GM13976 (cell line): ENCODE results near the gene SMIM9.
A peak's percentile ranks its signal among the peaks of the same experiment; 100 is the strongest.
"Not testable (repeated sequence)": the region's sequence is repeated elsewhere in the genome, so short reads cannot be mapped to it uniquely, and the experiment has no call there.

Experiments
- DNase-seq: peaks from one replicate; pipeline ENCODE4 v3.0.0; 2012; ENCODE audit warnings: low spot score
- in situ Hi-C: fragments of 300-500 bp; cut with MboI; formaldehyde crosslinking; loops from one replicate; pipeline ENCODE4 v1.12.0; 2022; ENCODE audit warnings: low sequenced_read_pairs, mixed read lengths, inconsistent platforms; ENCODE audit not compliant: unreplicated experiment
- TF ChIP-seq, protein P1 (sequence below): IDR thresholded peaks from 2 replicates; pipeline ENCODE4 v1.5.1; 2012; ENCODE audit warnings: borderline replicate concordance, mild to moderate bottlenecking; ENCODE audit not compliant: insufficient read depth; ENCODE audit errors: extremely low read depth, missing control alignments, control extremely low read depth

The SMIM9 gene

DNA sequence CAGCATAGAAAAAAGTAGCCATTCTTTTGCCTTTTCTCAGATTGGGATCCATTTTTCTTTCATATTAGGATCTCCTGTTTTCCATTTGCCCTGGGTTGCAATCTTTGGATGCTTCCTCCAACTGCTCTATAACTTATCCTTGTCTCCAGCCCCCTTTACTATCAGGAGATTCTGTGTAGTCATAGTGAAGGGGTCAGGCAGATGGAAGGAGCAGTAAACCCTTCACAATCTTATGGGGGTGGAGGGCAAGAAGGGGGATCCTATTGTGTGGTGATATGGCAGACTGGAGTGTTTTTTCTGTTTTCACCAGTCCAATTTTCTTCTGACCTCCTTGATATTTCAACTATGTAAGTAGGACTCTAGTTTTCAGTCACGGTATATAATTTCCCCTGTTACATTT lies 1.7 kb upstream of the SMIM9 start:
- TF ChIP-seq, protein P1, sequence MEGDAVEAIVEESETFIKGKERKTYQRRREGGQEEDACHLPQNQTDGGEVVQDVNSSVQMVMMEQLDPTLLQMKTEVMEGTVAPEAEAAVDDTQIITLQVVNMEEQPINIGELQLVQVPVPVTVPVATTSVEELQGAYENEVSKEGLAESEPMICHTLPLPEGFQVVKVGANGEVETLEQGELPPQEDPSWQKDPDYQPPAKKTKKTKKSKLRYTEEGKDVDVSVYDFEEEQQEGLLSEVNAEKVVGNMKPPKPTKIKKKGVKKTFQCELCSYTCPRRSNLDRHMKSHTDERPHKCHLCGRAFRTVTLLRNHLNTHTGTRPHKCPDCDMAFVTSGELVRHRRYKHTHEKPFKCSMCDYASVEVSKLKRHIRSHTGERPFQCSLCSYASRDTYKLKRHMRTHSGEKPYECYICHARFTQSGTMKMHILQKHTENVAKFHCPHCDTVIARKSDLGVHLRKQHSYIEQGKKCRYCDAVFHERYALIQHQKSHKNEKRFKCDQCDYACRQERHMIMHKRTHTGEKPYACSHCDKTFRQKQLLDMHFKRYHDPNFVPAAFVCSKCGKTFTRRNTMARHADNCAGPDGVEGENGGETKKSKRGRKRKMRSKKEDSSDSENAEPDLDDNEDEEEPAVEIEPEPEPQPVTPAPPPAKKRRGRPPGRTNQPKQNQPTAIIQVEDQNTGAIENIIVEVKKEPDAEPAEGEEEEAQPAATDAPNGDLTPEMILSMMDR: no peak
- in situ Hi-C loops: loop anchor here (25.0 kb wide), 1 partner anchor 249 kb away; the partner anchor contains the start of gene CTAG1A
- no peak for DNase-seq

DNA sequence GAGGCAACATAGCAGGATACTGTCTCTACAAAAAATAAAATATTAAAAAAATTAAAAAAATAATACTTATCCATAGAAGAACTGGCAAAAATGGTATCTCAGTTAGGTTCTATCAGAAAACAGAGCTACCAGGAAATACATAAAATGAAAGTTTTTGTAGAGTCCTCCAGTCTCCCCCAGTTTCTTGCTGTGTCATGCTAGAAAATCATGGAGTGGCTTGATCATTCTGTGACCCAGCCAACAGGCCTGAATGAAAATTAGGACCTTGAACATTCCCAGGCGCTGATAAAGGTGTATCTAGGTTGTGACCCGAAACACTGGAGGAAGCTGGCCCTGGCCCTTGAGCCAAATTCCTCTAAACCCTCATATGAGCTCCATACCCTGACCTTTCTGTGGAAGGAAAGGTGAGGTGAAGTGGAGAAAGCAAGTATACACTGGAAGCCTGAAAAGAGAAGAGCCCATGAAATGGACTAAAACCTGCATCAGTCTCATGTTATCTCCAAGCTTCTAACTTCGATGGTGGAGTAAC lies 652 bp downstream of the SMIM9 start:
- in situ Hi-C loops: loop anchor here (25.0 kb wide), 1 partner anchor 247 kb away; the partner anchor contains the start of gene CTAG1A
- no peak for DNase-seq
- TF ChIP-seq, protein P1: no peak

DNA sequence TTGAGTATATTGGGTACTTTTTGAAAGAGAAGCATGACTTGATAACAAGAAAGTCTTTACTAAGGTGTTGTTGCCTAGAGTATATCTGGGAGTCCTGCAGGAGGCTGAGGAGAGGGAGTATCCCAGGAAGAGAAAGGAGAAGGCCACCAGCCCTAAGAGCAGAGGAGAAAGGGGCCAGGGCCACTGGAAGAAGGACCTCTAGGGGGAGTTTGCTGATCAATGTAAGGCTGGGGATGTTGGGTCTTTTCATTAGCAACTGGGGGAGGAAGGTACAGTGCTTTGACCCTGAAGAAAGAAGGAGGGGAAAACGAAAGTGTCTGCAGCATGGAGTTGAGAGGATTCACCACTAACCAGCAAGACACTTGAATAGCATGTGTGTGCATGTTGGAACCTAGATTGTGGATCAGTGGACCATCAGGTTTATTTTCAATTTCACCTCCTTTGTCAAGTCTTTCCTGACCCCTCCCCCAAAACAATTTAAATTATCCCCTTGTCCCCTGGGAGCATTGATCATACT lies 4.5 kb downstream of the SMIM9 start:
- TF ChIP-seq, protein P1: no peak
- DNase-seq: no peak
- in situ Hi-C loops: loop anchor here (25.0 kb wide), 1 partner anchor 243 kb away; the partner anchor contains the start of gene CTAG1A

DNA sequence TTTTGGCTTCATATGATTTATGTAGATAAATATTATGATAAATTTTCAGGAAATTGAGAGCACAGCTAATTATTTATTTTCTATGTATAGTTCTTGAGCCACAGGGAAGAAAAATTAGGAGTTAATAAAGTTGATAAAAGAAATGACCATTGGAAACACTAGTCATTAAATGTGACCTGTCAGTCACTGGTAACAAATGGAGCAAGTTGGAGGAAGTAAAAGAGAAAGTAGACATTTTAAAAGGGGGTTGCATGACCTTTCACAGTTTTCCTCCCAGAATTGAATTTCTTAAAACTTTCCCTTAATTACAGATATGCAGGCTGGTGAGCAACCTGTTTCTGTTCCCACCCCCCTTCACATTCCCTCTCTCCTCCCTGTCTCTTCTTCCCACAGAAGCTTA lies 5.3 kb downstream of the SMIM9 start:
- TF ChIP-seq, protein P1: no peak
- in situ Hi-C loops: loop anchor here (25.0 kb wide), 1 partner anchor 242 kb away; the partner anchor contains the start of gene CTAG1A
- no peak for DNase-seq

DNA sequence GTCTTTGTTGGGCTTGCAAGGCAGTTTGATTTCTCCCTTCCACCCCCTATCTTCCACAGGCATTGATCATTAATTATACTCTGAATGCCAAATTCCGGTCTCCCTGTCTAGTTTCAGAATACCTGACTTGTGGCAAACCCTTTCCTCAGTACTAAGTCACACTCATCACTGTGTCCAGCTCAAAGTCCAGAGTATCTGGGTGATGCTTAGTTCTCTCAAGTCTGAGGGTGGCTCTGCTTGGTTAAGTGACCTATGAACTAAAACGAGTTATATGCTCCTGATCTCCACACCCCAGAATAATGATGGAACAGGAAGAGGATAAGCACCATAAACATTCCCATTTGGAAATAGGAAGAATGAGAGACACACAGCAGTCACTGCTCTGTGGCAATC lies 6.5 kb downstream of the SMIM9 start:
- no peak for DNase-seq
- in situ Hi-C loops: loop anchor here (25.0 kb wide), 1 partner anchor 241 kb away; the partner anchor contains the start of gene CTAG1A
- TF ChIP-seq, protein P1: no peak

DNA sequence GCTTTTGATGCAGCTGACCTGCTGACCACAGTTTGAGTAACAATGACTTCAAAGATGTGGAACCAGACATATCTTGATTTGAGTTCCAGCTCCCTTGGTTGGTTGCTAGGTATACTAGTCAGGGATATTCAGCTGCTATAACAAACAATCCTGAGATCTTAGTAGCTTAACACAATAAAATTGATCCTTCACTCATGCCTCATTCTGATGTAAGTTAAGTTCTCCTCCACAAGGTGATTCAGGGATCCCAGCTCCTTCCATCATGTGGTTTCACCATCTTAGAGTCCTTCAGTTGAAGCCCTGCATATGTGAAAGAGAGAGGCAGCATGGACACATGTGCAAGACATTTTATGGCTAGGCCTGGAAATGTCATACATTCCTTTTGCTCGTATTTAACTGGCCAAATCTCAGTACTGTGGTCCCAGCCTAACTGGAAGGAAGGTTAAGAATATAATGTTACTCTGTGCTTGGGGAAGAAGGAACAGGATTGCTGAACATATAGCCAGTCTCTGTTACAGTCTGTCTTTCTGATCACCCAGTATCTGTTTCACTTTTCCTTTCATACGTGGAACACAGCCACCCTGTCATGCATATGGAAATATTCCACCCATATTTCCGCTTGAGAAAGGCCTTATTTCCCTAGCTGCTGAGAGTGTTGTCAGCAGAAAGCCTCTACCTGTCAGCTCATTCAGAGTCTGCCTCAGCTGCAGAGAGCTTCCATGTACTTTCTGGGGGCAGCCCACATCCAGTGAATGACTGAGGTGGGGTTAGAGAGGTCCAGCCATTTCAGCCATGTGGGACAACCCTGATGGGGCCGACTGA lies 7.1 kb downstream of the SMIM9 start:
- TF ChIP-seq, protein P1: no peak
- DNase-seq: peak; percentile 32
- in situ Hi-C loops: loop anchor here (25.0 kb wide), 1 partner anchor 240 kb away; the partner anchor contains the start of gene CTAG1A

DNA sequence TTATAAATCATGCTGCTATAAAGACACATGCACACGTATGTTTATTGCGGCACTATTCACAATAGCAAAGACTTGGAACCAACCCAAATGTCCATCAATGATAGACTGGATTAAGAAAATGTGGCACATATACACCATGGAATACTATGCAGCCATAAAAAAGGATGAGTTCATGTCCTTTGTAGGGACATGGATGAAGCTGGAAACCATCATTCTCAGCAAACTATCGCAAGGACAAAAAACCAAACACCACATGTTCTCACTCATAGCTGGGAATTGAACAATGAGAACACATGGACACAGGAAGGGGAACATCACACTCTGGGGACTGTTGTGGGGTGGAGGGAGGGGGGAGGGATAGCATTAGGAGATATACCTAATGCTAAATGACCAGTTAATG lies 8.9 kb downstream of the SMIM9 start:
- DNase-seq: not testable (repeated sequence)
- in situ Hi-C loops: loop anchor here (25.0 kb wide), 1 partner anchor 238 kb away; the partner anchor contains the start of gene CTAG1A
